Subcutaneous adipose tissue (tissue), 4 donors: ENCODE results near the gene PICK1. TPM values are rescaled to one million over a fixed set of nuclear protein-coding genes. Genes with fewer than 3 reads are reported as not detected.

ENCODE experiments used
- CTCF ChIP-seq: fragments of 450-650 bp; IDR thresholded peaks from one replicate; pipeline ENCODE4 v1.5.1; 2016; ENCODE audit warnings: low read depth, mild to moderate bottlenecking, control low read depth, antibody characterized with exemption, moderate library complexity
- total RNA-seq, 4 donors: library from RNA; depleted of rRNA; stranded (reverse); fragments of >200 nt; gene quantifications; one replicate each; pipeline ENCODE4 v1.1.0, GENCODE V29; 2016

Gene PICK1
- total RNA-seq, 4 donors from 2014 or later: 12.9 to 42.1 (median 33.3) TPM

GRCh38 chr22:38027487-38027886 is 29.7 kb upstream of the PICK1 start:
- TF ChIP-seq CTCF: no peak

GRCh38 chr22:38028344-38029130 is 28.7 kb upstream of the PICK1 start:
- TF ChIP-seq CTCF: no peak

- TF ChIP-seq CTCF: no peak
Observed at GRCh38 chr22:38029370-38029769, 27.8 kb upstream of the PICK1 start.

GRCh38 chr22:38029901-38030300 is 27.3 kb upstream of the PICK1 start:
- TF ChIP-seq CTCF: no peak

GRCh38 chr22:38030311-38031133 is 26.7 kb upstream of the PICK1 start:
- no peak for TF ChIP-seq CTCF

GRCh38 chr22:38031491-38031890 is 25.7 kb upstream of the PICK1 start:
- TF ChIP-seq CTCF: no peak
